Astrocyte of the cerebellum (primary cell): ENCODE results near the gene PIM1.

ENCODE experiments used
- DNase-seq: peaks from one replicate; pipeline ENCODE4 v3.0.0-alpha.2; 2011; ENCODE audit warnings: low read depth
- H3K4me3 ChIP-seq: 2 replicates; pipeline ENCODE4 v1.5.1; 2011; ENCODE audit warnings: mild to moderate bottlenecking, low read depth, low read length, moderate library complexity
- CTCF ChIP-seq: IDR thresholded peaks from 2 replicates; pipeline ENCODE4 v1.5.1; 2012; ENCODE audit warnings: low read length, low read depth, moderate library complexity, mild to moderate bottlenecking; ENCODE audit errors: missing control alignments
- in situ Hi-C: cut with HindIII; loops from 2 replicates; pipeline ENCODE4 v1.10.0; 2017; ENCODE audit warnings: low sequenced_read_pairs

Gene PIM1

GRCh38 chr6:37138856-37139229, 31.1 kb upstream of the PIM1 start:
- in situ Hi-C loops: no loop called here
- DNase-seq: no peak
- no peak for TF ChIP-seq CTCF
- no peak overlapping the region for H3K4me3 ChIP-seq

GRCh38 chr6:37139230-37139962, 30.6 kb upstream of the PIM1 start:
- no peak for DNase-seq
- in situ Hi-C loops: no loop called here
- no peak overlapping the region for H3K4me3 ChIP-seq
- no peak for TF ChIP-seq CTCF

- DNase-seq: no peak
- in situ Hi-C loops: no loop called here
- H3K4me3 ChIP-seq: no peak overlapping the region
- no peak for TF ChIP-seq CTCF
Observed at GRCh38 chr6:37140145-37140544, 29.8 kb upstream of the PIM1 start.

- TF ChIP-seq CTCF: no peak
- in situ Hi-C loops: no loop called here
- H3K4me3 ChIP-seq: no peak overlapping the region
- DNase-seq: peak; percentile 57
Observed at GRCh38 chr6:37141281-37142049, 28.5 kb upstream of the PIM1 start.

- in situ Hi-C loops: no loop called here
- no peak for DNase-seq
- no peak overlapping the region for H3K4me3 ChIP-seq
- TF ChIP-seq CTCF: no peak
Observed at GRCh38 chr6:37142050-37142614, 27.8 kb upstream of the PIM1 start.

GRCh38 chr6:37143585-37143984, 26.4 kb upstream of the PIM1 start:
- no peak for TF ChIP-seq CTCF
- in situ Hi-C loops: no loop called here
- H3K4me3 ChIP-seq: no peak overlapping the region
- DNase-seq: no peak
